IPS DF 19.7 (cell line): ENCODE data around the gene CNPY3.
A peak's percentile ranks its signal among the peaks of the same experiment; 100 is the strongest.

Experiments used
- DNase-seq: peaks from one replicate; pipeline ENCODE4 v3.0.0-alpha.2; 2013; ENCODE audit warnings: low read depth, low spot score

CNPY3 gene

DNA sequence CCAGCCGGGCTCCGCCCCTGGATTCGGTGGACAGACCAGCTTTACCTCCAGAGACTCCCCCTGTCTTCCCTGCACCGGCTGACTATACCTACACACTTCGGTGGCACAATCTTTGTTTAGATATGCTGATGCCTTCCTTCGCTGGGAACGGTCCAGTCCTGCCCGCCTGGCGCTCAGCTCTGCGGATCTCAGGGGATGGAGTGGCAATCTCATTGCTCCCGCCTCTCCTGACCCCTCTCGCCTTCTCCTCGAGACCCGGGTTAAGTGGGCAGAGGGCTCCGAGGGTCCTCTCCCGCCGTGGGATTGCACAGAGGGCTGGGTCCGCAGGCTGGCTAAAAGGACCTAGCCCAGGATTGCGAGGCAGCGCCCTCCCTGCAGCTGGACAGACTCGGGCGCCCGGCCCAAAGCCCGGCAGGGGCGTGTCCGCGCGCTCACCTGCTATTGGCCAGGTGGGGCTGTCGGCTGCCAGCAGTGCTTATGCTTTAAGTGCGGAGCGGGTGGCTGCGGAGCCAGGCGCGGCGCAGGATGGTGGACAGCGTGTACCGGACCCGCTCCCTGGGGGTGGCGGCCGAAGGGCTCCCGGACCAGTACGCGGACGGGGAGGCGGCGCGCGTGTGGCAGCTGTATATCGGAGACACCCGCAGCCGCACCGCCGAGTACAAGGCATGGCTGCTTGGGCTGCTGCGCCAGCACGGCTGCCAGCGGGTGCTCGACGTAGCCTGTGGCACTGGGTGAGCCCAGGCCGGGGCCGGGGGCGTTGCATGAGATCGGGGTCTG lies 31.2 kb downstream of the CNPY3 start, which contains the start of gene GNMT:
TSS of gene GNMT (plus strand) at position 512 of the 777 bp plus-strand sequence. CDS start at position 526, 14 bp downstream.
- no peak for DNase-seq

DNA sequence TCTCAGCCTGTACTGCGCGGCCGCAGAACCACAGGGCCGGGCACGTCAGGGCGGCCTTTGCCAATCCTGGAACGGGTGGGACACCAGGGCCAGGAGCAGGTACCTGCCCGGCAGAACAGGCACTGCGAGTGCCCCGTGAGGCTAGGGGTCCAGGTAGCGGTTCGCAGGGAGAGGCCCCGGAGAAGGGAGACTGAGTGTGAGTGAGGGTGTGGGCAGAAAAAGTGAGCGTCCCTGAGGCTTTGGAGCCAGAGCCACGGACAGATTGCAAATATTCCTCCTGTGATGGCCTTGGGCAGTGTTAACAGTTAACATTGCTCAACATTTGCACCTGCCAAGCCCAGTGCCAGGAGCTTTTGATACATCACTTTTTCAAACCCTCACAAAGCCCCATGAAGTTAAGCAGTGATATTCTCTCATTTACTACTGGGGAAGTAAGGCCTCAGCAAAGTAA lies 31.8 kb downstream of the CNPY3 start:
- DNase-seq, result no peak

DNA sequence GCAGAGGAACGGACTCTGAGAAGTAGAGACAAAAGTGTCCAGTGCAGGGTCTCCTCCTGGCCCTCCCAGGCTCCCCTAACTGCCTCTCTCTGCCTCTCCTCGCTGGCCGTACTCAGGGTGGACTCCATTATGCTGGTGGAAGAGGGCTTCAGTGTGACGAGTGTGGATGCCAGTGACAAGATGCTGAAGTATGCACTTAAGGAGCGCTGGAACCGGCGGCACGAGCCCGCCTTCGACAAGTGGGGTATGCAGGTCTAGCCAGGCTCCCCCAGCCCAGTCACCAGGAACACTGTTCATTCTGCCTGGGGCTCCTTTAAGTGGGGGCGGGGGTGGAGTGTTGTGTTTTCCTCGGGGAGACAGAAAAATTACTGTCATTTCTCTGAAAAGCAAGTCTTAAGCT lies 32.8 kb downstream of the CNPY3 start:
- DNase-seq, result no peak

DNA sequence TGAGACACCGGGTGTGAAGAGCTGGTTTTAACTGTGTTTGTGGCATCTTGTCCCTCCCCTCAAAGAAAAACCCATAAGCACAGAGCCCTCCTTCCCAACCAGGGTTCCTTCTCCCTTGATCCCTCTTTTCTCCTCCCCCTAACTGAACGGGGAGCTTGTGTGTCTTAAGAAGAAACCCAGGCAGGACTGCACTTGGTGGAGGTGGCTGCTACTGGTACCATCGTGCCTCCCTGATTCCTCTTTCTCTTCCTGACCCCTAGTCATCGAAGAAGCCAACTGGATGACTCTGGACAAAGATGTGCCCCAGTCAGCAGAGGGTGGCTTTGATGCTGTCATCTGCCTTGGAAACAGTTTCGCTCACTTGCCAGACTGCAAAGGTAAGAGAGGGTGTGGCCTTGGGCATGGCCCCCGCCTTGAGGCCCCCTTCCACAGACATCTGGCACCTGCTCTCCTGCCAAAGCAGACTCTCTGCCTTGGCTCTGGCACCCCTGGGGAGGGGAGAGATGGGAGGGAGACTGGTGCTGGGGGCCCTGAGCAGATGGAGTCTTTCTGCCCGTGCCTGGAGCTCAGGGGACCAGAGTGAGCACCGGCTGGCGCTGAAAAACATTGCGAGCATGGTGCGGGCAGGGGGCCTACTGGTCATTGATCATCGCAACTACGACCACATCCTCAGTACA lies 33.4 kb downstream of the CNPY3 start:
- DNase-seq, result no peak

DNA sequence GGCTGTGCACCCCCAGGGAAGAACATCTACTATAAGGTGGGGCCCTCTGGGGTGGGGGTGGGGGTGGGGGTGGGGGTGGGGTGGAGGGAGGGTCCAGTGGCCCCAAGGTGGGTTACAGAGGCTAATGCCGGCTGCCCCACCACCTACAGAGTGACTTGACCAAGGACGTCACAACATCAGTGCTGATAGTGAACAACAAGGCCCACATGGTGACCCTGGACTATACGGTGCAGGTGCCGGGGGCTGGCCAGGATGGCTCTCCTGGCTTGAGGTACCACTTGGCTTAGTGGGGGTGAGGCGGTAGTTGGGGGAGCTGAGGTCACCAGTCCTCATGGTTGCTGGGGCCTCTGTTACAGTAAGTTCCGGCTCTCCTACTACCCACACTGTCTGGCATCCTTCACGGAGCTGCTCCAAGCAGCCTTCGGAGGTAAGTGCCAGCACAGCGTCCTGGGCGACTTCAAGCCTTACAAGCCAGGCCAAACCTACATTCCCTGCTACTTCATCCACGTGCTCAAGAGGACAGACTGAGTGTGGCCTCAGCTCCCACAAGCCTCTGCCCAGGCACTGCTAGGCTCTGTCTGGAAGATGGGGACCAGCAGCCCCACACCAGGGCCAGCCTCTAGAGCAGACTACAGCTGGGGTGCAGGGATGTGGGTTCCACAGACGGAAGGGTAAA lies 34.0 kb downstream of the CNPY3 start:
- no peak for DNase-seq

DNA sequence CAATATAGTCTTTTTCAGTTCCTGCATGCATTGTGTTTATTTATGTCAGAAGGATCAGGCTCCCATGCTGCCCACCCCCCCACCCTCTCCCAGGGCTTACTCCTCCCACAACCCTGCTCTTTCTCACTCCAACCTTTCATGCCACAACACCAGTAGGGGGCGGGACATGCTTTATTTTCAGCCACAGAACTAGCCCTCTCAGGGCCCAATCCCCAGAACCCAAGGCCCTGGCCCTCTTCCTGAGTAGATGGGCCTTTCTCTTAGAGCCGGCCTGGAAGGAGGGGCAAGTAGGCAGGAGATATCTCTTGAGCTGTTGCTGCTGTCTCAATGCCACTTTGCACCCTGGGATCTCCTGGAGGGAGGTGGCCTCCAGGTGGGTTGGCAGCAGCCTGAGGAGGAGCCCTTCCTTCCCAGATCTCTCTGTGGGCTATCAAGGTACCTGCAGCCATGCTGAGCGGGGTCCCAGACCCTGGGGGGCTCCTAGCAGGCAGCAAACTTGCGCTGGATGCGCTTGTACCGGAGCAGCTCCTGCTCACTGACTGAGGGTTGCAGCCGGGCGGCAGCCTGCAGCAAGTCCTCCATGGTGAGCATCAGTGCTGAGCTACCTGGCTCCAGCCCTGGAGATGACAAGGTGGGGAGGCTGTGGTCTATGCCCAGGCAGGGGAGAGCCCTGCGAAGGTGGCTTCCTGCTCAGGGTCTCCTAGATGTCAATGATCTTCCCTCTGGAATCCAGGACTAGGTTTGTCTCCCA lies 34.8 kb downstream of the CNPY3 start:
- peak; percentile 71 for DNase-seq

DNA sequence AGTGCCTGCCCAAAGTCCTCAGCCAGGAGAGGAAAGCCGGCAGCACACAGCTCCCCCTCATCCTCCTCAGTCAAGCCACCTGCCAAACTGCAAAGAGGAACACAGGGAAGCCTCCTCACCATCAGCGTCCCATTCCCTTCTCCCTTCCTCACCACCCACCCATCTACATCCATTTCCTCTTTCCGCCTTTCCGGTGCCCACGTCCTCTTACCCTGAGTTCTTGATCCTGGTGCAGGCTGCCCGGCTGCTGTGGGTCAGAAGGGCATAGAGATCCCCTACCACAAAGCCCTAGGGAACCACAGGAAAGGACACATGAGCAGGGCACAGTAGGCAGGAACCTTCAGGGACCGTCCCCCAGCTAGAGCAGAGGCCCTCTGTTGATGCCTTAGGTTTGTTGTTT lies 37.3 kb downstream of the CNPY3 start:
- no peak for DNase-seq

DNA sequence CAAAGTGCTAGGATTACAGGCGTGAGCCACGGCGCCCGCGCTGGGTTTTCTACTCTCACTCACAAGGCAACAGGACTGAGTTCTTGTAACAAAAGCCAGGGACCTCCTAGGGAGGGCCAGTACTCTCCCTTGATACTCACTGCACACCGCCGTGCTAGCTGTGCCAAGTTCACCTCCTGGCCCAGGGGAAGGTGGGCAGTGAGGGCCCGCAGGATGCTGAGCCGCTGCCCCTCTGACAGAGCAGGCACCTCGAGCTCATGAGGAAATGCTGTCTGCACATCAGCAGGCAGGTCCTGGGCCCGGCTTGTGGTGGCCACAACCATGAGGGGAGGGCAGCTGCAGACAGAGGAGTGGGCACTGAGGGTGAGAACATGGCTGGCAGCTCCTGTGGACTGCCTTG lies 37.9 kb downstream of the CNPY3 start:
- DNase-seq, result no peak

DNA sequence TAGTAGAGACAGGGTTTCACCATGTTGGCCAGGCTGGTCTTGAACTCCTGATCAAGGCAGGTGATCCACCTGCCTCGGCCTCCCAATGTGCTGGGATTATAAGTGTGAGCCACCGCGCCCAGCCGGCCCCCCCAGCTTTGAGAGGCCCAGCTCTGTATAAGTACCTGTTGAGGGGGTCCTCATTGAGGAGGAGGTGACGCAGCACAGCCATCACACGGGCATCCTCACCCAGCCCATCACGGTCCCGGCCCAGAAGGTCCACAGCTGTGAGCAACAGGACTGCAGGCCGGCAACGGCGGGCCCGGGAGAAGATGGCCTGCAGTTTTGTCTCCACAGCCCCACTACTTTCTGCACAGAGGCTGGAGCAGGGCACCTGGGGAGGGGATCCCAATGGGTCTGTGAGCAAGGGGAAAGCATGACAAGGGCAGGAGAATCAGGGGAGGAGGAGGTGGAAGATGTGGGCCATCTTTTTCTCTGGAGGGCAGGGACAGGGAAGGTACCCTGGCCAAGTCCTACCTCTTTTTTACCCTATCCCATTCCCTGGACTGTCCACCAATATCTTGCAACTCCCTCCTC lies 38.9 kb downstream of the CNPY3 start:
- DNase-seq, result no peak

DNA sequence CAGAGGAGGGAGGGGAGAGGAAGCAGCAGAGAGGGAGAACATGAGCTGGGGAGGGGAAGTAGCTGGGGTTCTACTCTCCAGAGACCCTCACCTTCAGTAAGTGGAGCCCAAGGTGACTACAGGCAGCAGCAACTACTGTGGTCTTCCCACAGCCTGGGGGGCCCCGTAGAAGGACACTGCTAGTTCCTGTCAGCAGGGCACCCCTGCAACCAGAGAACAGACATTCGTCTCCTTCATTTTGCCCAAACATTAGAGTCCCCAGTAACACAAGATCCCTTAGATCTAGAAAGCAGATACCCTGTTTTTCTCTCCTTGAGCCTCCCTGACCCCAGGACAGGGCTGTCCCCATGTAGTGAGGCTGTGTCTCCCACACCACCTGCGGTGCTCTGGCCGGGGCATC lies 39.5 kb downstream of the CNPY3 start:
- DNase-seq, result no peak

DNA sequence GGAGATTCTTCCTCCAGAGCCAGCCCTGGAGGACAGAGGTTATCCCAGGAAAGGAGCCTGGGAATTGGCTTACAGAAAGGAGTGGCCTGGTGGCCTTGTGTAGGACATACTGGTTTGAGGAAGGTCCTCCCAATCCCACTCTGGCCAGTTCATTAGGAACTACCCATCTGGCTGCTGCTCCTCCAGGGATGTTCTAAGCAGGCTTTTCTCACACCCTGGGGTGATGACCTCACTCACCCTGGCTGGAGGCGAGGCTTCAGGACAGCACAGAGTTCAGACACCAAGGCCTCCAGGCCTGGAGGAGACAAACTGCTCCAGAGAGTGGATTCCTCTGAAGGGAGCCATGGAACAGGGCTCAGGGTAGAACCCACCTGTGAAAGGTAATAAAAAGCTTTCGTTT lies 40.2 kb downstream of the CNPY3 start:
- no peak for DNase-seq

DNA sequence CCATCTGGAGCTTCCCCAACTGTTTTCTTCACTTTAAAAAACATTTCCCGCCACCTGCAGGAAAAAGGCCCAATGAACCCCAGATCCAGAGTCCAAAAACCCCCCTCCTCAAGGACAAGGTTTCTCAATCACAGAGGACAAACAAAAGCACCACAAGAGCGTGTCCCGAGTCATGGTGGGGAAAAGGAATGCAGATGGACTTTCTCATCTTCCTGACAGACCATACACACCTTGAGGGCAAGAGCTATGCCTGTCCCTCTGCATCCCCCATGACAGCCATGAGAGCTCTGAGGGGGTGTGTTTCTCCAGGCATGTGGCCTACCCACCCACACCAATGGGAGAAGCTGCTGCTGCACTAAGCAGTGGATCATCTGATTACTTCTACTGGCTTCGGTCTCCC lies 40.7 kb downstream of the CNPY3 start:
- DNase-seq, result no peak

DNA sequence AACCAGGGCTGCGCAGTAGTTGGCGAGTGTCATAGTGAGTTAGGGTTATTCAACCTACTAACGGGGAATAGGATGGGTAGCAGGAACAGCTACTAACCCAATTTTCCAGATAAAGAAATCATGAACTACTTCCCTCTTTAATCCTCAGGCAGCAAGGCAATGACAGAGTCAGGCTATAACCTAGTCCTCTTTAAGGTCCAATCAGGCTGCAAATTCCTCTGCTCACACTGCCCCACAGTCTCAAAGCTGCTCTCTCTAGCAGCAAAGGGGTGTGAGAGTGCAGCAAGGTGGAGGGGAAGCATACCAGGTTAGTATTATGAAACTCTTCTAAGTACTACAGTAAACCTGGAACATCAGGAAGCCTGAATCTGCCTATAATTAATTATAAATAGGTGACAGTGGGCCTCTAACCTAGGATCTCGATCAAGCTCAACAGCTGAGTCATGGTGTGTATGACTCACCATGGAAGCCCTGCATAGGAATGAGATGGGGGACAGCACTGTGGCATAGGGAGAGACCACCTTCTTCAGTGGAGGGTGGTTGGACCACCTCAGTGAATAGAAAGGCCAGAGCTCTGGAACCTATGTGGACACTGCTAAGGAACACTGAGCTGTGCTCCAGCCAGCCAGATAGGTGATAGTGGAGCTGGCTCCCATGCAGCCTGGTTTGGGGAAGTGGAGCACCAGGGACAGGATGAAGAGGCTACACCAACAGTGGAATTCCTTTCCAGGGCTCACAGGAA lies 41.8 kb downstream of the CNPY3 start:
- DNase-seq, result no peak

DNA sequence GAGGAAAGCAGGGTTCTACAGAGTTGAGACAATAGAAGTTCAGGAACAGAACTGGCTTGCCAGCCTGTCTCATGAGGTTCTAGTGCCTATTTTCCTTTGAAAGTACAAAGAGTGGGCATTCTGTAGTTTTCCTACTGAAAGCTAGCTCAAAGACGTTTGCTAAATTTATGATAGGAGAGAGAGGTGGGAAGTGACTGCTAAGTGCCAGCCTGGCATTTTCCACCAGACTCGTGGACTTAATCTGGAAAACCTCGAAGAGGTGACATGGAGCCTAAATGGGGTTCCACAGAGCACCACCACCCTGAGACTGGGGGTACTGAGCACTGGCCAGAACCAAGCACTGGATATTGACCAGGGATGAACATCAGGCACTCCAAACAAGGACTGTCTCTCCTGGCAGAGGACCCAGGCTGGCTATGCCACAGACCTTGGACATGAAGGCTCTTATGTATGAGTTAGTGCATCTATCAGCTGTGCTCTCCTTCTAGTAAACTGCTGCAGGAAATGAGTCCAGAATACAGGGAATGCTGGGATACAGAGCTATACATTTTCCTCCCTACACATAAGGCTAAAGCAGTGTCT lies 42.6 kb downstream of the CNPY3 start:
- no peak for DNase-seq

DNA sequence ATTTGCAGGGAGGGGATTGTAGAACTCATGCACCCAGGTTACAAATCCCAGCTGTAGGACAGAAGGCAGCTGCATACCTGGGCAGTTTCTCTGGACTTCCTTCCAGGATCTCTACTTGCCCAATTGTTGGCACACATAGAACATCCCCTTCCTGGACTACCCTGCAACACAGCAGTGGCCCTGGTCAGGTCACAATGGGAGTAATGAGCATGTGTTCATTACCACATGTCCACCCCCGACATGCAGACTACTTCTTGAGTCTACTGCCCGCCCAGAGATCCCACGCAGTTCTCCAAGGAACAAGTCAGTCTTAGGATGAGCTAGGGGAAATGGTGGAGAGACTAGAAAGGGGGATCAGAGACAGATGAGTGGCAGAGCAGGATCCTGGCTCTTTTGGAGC lies 44.6 kb downstream of the CNPY3 start:
- no peak for DNase-seq

DNA sequence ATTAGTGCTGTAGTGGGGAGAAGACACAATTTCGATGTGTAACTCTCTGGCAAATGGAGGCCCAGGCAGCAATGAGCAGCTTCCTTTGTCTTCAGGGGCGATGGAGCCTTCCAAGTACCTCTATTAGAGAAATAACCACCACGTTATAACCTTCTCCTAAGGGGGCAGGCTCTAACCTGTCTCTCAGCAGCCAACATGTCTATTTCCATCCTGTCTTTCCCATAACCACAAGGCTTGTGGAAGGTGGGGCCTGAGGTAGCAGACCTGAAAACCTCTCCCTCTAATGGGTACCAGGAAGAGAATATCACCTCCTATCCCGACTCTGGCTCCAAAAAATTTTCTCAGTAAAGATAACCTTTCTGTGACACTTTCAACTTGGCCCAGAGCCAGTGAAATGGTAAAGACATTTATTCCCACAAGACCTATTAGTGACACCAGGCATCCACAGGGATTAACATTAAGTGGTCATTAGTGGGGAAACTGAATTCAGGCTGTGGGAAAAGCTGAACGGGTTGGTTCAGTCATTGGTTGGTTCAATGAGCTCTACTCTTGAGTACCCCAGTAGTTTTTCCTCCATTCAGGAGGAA lies 45.7 kb downstream of the CNPY3 start:
- no peak for DNase-seq

DNA sequence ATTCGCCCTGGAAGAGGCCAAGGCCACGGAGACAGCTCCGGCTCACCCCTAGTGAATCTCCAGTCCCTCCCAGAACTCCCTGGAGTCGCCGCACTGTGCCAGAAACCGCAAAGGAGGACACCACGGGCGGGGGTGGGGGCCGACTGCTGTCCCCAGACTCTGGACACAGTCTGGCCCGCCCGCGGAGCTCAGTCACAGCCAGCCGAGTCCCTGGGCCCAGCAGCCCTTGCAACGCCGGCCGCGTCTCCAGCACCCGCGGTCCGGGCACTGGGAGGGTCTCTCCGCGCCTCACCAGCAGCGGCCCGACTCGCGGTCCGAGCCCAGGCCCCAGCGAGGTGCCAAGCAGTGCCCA lies 49.2 kb downstream of the CNPY3 start:
- no peak for DNase-seq

DNA sequence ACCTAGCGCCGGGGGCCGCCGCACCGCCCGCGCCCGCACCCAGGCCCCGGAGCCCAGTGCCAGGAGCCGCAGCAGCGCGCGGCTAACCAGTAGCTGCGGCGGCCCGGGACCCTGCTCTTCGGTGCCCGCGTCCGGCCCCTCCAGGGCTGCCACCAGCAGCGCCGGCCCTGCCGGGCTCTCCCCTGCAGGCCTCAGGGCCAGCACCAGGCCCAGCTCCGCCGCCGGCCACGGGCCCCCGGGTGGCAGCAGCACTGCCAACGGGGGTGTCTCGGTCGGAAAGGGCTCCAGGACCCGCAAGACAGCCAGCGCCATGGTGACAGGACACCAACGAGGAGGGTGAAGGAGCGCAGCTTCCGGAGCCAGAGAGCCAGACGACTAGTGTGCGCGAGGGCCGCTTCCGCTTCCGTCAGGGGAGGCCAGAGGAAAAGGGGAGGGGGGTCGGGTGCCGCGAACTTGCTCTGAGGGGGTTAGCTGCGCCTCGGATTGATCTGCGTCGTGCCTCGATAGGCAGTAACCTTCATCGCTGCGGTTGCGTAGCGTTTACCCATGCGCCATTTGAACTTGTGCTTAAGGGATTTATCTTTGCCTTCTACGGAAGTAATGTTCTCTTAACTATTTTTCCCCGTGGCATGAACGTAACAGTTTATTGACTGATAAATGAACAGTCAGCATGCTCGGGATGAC lies 49.7 kb downstream of the CNPY3 start, which contains the start of gene PEX6:
TSS of gene PEX6 (minus strand) at position 343 of the 684 bp plus-strand sequence. CDS start at position 312, 31 bp downstream.
- DNase-seq, result peak; percentile 82

DNA sequence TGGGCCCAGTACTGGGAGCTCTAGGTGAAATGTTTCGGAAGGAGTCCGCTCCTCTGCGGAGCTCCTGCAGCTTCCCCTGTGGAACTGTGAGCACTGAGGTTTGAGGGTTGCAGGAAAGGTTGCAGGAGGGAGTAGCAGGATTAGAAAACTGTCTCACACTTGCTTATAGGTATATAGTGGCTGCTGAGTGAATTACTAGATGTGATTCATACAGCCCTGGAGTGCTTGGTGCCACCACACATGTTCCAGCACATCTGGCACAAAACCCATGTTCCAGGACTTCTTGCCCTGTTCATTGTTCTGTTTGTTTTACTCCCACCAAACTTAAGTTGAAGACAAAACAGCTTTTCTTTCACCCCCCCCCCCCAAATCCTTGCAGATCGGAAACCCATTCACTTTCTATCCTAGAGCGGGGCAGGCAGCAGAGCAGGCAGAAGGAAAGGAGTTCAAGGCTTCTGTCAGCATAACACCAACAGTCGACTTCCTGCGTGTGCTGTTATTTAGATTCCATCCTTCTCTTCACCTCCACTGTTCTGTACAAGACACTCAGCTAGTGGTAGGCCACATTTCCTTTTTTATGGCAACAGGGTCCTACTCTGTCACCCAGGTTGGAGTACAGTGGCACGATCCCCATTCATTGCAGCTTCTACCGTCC lies 50.4 kb downstream of the CNPY3 start:
- DNase-seq, result no peak
